Activated T-helper 1 cell treated with Interleukin-2 at 50 U/mL for 16 hours (primary cell): ENCODE measurements around the gene NR4A1.
A peak's percentile ranks its signal among the peaks of the same experiment; 100 is the strongest.

Experiments
- DNase-seq: peaks from one replicate; pipeline ENCODE4 v3.0.0-alpha.2; 2020; ENCODE audit warnings: low read depth

The NR4A1 gene

DNA sequence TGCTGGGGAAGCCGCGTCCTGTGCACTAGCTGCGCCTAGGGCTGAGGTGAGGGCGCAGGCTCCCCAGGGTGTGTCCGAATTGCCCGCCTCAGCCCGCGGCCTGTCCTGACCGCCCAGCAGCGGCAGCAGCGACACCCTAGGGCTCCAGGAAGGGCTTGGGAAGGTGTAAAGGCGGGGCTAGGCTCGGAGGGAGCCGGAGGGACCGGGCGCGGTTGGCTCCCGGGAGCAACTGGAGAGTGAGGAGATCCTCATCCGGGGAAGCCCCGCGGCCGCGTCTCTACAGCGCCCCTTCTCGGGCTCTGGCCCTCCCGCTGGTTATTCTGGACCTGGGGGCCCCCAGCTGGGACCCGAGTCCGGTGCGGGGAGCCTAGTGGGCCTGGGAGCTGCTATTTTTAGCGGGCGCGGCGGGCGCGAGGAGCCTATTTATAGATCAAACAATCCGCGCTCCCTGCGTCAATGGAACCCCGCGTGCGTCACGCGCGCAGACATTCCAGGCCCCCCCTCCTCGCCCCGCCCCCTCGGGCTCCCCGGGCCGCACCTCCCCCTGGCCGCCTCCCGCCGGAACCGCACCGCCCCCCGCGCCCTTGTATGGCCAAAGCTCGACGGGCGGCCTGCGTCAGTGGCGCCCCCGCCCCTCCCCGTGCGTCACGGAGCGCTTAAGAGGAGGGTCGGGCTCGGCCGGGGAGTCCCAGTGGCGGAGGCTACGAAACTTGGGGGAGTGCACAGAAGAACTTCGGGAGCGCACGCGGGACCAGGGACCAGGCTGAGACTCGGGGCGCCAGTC lies at the start of gene NR4A1:
Gene NR4A1 (plus strand): TSS at position 685 of the 784 bp plus-strand sequence. CDS start 2,887 bp downstream, outside the sequence.
- DNase-seq = peak; percentile 98

DNA sequence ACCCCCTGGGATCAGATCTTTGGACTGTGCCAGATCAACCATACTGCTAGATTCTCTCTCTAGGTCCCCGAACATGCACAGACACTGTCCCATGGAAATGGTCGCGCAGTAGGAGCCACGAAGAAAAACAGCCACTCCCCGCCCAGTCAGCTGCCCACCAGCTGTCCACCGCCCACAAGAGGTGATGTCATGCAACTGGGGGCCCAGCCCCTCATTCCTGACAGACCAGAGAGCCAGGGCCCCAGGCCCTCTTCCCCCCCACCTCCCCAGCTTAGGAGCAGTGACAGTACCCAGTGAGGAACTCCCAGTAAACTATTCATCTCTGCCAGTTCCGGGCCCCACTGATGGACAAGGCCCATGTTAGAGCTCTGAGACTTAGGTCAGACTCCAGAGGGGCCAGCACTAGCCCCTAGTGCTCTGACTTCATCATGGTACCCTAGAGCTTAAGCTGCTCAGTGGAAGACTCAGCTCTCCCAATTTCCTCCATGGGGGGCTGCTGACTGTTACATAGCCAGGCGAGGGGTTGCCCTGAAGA lies 48.2 kb upstream of the NR4A1 start:
- DNase-seq = no peak

DNA sequence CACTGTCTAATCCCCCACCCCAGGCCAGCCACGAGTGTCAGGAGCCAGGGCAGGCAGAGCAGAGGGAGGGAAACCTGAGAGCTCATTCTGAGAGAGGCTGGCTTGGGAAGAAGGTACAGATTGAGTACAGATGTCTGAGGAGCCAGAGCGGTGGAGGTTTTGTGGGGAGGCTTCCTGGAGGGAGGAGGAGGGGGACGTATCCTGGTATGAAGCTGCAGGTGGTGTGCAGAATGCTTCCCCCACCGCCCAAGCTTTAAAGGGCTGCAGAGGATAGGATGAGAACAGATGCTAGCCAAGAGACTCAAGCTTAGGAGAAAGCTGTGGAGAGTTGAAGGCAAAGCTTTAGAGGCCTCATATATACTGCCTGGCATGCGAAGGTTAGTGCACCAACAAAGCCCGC lies 47.7 kb upstream of the NR4A1 start:
- DNase-seq = no peak

DNA sequence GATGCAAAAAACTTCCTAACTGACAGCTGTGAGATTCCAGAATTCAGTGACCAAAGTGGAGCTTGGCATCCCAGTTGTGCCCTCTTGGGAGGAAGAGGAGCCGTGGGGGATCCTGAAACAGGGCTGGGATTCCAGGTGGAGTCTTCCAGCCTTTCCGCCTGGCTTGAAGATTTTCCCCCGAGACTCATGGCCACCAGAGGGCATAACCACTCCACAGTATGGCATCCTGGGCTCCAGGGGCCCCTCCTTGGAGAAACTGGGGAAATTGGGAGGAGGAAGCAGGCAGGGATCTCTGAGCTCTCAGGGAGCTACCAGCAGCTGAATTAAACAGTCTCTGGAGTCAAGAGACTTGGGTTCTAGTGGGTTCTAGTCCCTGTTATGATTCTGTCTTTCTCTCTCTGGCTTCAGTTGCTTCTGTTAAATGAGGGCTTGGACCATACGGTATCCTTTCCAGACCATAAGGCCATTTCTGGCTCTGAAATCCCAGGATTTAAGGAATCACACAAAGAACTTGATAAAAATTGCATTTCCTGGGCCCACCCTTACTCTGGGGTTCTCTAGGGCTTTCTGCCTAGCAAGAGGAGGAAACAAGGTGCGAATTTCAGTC lies 47.1 kb upstream of the NR4A1 start:
- DNase-seq = no peak

DNA sequence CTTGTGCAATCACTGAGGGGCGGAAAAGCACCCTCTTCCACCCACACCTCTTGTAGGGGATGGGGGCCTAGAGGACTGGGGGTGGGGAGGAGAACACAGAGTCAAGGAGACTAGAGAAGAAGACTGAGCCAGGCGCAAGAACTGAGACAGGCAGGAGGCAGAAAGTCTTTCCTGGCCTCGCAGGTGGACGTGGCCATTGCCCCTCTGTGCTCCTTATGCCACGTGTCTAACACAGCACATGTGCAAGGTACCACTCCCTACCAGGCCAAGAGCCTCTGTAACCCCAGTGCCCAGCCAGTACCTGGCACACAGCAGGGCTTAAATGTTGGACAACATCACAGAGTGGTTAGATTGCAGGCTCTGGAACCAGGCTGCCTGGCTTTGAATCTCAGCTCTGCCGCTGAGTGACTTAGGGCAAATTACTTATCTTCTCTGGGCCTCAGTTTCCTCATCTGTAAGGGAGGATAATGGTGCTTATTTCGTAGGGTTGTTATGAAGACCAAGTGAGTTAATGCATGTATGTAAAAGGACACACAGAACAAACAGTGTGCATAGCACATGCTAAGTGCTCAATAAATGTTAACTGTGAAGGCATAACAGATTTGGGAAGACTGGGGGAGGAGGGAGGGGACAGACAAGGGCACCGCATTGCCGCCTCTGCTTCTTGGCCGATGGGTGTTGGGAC lies 45.9 kb upstream of the NR4A1 start:
- DNase-seq = no peak

DNA sequence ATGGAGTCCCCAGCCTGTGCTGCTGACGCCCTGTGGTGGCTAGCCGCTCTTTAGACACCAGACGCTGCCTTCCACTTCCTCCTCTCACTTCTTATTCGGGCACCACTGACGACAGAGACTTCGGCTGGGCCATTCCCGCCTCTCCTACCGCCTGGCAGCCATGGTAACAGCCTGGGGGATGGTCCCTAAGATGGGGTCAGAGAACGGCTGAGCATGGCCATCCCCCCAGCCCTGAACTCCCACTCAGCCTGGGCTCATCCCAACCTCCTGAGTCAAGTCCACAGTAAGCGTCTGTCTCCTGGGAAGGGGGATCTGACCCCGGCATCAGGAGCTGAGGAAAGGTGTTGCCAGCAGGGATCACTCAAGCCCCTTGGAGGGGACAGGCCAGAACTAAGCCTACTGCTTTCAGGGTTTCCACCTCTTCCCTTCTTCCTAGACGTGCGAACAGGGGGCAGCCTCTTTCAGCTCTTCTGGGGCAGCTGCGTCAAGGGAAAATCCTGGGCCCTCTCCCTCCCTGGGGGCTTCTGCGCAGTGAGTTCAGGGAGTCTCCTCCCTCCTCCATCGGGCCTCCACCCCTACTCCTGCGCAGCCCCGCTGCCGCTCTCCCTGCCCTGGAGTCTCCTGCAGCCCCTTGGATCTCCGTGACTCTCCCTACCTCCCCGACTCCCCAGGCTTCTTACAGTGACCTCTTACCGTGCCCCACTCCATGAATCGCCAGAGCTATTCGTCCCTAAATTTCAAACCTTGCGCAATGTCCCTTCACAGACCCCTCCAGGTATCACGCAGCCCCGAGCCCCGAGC lies 45.1 kb upstream of the NR4A1 start:
- DNase-seq = no peak

DNA sequence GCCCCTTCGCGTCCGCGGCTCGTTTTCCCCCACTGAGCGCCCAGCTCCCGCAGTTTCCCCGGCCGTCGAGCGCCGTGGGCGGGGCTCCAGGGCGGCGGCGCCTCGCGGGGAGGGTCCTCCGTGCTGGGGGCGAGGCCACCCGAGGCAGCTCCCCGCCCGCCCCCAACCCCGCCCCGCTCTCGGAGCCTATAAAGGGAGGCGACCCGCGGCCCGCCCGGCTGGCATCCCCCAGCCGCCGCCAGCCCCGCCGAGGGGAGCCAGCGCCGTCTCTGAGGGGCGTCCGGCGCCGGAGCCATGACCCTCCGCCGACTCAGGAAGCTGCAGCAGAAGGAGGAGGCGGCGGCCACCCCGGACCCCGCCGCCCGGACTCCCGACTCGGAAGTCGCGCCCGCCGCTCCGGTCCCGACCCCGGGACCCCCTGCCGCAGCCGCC lies 44.5 kb upstream of the NR4A1 start, which contains the start of gene TAMALIN:
Gene TAMALIN (plus strand): TSS at position 221 of the 432 bp plus-strand sequence. CDS start 74 bp downstream, at position 295.
- DNase-seq = peak; percentile 76

DNA sequence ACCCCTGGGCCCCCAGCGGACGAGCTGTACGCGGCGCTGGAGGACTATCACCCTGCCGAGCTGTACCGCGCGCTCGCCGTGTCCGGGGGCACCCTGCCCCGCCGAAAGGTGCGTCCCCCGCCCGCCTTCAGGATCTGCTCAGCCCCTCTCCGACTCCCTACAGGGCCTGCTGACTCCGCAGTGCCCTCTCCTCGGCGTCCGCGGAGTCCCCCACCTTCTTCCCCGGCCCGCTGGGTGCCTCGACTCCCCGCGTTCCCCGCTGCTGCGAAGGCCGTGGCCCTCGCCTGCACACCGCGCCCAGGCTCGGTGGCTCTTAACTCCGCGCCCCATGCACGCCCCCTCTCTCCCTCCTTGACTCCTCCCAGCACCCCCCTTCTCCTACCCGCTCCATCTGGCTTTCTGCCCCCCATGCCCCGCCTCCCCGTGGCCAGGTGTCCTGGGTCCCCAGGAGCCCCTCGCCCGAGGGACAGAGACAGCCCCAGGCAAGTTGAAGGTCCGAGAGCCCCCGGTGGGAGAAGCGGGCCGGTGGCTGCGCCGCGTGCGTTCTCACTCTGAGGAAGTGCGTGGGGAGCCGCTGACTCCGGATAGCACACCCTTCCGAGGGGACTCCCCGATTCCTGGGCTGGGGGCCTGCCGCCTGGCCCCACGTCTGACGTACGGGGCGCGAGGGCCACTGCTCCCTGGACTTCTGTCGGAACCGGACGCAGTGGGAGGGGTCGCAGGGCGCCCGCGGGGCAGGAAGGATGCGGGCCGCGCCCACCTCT lies 43.9 kb upstream of the NR4A1 start:
- DNase-seq = peak; percentile 35

DNA sequence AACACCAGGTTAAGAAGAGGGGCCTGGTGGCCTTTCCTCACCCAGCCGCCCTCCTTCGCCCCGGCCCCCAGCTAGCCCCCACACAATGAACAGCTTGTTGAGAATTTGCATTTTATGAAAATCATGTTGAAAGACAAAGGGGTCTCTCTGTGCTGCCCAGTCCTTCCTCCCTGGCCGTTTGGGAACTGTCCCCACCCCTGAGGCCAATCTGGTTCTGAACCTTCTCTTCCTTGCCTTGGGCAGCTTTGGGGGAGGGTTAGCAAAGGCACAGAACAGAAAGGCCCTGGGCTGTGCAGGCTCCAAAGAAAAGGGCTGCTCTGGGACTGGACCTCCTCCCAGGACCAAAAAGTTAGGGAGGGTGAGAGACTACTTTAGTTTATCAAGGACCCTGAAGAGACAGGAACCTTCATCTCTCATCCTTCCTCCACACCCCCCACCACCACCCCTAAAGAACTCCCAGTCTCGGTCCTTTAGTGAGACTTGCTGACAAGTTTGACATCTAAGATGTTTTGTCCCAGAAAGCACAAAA lies 43.2 kb upstream of the NR4A1 start:
- no peak for DNase-seq

DNA sequence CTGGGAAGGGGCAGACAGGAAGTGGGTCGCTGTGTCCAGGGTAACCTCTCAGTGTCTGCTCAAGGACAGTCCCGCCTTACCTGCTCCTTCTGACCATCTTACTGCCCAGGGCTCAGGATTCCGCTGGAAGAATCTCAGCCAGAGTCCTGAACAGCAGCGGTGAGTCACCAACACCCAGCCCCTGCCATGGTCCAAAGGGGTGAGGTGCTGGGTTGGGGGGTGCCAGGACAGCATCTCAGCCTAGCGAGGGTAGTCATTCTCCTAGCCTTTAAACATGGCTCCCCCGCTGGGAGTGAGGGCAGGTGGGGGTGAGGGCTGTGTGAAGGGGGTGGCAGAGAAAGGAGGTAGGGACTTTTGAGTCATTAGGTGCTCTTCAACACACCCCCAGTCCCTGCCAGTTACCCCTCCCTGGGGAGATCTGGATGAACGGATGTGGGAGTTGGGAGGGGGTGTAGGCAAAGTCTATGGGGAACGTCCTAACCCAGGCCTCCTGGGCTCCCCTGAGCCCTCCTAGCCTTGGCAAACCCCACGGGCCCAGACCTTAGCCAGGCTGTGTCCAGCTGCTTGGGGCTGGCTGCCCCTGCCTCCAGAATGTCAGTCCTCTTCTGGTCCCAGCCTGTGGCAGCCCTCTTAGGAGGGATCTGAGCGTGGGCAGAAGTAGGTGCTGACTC lies 42.0 kb upstream of the NR4A1 start:
- no peak for DNase-seq

DNA sequence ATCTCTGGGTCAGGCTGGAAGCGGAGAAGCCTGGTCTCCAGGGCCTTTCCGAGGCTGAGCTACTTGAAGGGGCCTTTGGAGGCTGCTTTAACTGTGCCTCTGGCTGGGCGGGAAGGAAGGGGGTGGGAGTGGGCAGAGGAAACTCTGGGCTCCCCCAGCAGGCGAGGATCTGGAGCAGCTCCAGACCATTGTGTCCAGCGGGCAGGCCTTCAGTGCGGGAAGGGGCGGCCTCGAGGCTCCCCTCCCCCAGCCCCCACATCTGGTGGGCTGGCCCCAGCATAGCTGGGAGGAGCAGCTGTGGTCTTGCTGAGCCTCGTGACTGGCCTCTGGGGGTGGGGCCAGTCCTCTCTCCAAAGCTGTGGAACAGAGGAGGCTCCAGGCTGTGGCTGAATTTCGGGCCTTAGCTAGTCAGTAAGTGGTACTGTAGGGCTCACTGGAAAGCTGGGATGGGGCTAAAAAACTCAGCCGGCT lies 41.1 kb upstream of the NR4A1 start:
- no peak for DNase-seq

DNA sequence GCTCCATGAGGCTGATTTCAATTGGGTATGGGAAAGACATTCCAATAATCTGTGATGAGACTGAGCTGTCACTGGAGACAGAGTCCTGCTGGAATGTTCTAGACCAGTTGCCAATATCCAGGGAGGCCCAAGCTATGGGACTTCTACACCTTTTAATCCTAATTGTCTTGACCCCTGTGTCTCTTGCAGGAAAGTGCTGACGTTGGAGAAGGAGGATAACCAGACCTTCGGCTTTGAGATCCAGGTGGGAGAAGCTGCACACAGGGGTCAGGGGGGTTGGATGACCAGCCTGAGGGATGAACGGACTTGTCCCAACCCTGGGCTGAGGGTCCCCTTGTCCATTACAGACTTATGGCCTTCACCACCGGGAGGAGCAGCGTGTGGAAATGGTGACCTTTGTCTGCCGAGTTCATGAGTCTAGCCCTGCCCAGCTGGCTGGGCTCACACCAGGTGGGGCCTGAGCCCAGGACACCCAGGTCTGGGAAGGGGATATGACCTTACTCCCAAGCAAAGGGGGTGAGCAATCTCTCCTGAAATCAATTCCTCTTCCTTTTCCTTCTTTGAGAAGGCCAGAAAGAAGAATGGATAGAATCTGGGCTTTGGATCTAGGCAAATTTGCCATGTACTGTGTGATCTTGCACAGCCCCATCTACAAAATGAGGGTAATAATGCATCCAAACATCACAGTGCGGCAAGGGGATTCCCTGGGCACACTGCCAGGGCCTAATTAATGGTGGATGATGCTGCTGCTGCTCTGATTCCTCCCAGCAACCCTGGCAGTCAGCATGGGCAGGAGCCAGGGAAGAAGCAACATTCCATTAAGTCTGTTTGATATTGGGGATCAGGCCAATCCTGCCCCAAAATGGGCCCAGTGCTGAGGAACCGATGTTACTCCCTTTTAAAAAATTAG lies 40.3 kb upstream of the NR4A1 start:
- no peak for DNase-seq

DNA sequence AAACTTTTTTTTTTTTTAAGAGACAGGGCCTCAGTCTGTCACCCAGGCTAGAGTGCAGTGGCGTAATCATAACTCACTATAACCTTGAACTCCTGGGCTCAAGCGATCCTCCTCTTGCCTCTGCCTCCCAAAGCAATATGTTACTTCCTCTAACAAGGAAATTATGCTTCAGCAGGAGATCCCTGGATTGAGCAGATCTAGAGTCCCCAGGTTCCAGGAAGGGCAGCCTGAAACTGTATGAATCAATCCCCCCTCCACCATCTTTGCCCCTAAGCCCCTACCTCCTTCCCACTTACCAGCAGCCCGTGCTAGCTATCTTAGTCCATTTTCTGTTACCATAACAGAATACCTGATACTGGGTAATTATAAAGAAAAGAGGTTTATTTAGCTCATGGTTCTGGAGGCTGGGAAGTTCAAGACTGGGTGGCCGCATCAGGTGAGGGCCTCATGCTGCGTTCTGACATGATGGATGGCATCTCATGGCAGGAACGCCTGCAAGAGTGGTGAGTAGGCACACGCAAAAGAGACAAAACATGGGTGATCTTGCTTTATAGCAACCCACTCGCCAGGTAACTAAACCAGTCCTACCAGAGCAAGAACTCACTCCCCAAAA lies 39.5 kb upstream of the NR4A1 start:
- no peak for DNase-seq

DNA sequence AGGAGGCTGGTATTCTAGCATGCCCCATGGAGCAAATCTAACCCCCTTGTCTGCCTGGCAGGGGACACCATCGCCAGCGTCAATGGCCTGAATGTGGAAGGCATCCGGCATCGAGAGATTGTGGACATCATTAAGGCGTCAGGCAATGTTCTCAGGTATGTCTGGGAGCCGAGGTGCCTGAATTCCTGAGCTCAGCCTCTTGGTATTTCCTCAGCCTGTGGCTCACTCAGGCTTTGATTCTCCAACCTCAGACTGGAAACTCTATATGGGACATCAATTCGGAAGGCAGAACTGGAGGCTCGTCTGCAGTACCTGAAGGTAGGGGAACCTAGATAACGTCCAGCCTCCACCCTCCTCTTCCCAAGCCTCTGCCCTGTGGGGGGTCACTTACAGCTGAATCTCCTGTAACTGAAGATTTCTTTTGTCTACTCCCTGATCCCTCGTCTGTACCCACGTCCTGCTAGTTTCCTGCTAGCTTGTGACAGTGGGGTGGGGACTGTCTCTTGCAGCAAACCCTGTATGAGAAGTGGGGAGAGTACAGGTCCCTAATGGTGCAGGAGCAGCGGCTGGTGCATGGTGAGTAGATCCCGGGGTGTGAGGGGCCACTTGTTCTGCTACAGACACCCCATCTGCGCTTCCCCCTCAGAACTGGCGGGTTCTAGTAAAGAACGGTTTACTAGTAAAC lies 37.5 kb upstream of the NR4A1 start:
- DNase-seq = no peak

DNA sequence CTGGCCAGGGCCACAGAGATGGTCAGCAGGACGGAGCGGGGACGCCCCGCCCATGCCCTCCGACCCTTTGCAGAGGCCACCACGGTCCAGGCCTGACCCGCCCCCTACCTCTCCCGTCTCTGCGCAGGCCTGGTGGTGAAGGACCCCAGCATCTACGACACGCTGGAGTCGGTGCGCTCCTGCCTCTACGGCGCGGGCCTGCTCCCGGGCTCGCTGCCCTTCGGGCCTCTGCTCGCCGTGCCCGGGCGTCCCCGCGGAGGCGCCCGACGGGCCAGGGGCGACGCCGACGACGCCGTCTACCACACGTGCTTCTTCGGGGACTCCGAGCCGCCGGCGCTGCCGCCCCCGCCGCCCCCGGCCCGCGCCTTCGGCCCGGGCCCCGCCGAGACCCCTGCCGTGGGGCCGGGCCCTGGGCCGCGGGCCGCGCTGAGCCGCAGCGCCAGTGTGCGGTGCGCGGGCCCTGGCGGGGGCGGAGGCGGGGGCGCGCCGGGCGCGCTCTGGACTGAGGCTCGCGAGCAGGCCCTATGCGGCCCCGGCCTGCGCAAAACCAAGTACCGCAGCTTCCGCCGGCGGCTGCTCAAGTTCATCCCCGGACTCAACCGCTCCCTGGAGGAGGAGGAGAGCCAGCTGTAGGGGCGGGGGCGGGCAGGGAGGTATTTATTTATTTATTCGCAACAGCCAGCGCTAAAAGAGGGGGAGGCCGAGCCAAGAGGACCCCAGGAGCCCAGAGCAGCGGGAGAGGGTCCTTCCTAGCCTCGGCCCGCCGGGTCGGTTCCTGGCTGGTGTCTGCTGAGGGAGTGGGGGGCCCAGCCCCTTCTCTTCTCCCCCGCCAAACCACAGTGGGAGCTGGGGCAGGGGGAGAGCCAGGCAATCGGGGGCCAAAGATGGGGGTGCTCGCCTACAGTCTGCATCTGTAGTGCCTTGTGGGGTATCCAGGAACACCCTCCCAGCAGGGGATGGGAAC lies 36.4 kb upstream of the NR4A1 start:
- DNase-seq = no peak

DNA sequence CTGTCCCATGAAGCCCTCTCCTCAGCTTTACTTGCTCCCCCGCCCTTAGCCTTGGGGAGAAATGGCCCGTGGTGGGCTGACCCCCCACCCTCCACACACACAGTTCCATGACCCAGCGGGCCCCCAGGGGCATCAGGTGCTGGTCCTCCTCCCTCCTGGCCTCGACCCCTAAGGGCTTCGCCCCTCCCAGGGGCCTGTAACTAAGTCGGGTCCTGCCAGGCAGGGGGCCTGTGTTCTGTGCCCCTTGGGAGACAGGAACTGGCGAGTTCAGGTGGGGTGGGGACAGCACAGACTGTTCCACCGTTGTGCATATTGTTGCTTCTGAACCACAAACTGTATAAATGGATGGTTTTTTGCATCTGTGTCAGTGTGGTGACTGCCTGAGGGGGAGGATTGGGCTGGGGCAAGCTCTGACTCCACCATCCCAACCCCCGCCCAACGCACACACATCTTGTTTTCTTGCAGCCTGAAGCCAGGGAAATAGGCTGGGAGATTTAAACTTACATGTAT lies 35.7 kb upstream of the NR4A1 start:
- DNase-seq = no peak
